Stimulated activated CD8-positive, alpha-beta memory T cell treated with anti-CD3 and anti-CD28 coated beads, Interleukin-2, amount 100 ng/mL, for 48 hours (primary cell): Measurements from ENCODE around the gene GPAT2.
"Not testable (repeated sequence)": the region's sequence is repeated elsewhere in the genome, so short reads cannot be mapped to it uniquely, and the experiment has no call there.

Source experiments
- DNase-seq, 2 donors: peaks; one replicate each; pipeline ENCODE4 v3.0.0-alpha.2; 2020; ENCODE audit warnings: low read depth in 2 of 2

The GPAT2 gene

DNA sequence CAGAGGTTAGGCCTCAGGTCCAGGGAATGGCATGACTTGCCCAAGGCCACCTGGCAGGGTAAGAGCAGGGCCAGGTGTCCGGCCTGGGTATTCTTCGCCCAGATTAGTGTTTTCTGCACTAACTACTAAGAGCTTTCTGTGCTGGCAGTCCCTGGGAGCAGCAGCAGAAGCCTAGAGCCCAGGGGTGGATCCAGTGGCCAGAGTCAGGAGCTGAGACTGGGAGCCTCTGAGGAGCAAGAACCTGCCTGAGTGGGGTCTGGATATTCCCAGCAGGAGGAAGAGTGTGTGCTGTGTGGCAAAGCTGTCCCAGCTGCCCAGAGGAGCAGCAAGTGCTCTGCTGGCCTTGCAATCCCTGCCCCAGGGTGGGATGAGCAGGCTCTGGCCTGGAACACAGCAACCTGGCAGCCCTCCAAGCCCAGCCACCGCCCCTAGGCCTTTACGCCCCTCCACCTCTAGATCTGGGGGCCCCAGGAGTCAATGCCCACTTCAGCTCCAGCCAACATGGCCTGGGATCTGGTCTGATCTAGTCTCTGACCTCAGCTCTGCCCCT lies 30.7 kb upstream of the GPAT2 start:
- no peak for DNase-seq

DNA sequence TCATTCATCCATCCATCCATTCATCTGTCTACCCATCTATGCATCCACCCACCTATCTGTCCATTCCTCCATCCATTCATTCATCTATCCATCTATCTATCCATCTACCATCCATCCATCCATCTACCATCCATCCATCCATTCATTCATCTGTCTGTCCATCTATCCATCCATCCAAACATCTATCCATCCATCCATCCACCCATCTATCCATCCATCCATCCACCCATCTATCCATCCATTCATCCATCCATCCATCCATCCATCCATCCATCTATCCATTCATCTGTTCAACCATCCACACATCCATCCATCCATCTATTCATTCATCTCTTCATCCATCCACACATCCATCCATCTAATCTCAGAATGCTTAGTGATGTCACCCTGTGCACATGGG lies 30.0 kb upstream of the GPAT2 start:
- not testable (repeated sequence) for DNase-seq

- DNase-seq = not testable (repeated sequence)
These were observed 29.4 kb upstream of the GPAT2 start for GRCh38 chr2:96064047-96064675.

GRCh38 chr2:96063116-96063899 lies 28.6 kb upstream of the GPAT2 start:
- DNase-seq = peak in 1 of 2 donors; percentile 11

DNA sequence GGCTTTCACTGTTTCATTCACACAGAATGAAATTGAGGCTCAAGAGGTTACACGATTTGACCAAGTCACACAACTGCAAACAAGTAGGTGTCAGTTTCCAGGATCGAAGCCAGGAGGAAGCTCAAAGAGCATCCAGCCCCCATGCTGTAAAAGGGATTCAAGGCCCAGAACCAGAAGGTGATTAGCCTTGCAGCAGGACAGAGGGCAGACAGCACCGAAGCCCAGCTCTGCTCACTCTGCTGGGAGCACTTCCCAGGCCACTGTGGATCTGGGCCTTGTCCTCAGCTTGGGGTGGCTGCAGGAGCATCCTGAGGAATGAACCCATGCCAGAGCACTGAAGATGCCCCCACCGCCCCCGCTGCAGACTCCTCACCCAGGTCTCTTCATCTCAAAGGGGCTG lies 27.8 kb upstream of the GPAT2 start:
- not testable (repeated sequence) for DNase-seq

- not testable (repeated sequence) for DNase-seq
These were observed 27.2 kb upstream of the GPAT2 start for GRCh38 chr2:96061901-96062300.

GRCh38 chr2:96061197-96061817 lies 26.6 kb upstream of the GPAT2 start:
- not testable (repeated sequence) for DNase-seq

DNA sequence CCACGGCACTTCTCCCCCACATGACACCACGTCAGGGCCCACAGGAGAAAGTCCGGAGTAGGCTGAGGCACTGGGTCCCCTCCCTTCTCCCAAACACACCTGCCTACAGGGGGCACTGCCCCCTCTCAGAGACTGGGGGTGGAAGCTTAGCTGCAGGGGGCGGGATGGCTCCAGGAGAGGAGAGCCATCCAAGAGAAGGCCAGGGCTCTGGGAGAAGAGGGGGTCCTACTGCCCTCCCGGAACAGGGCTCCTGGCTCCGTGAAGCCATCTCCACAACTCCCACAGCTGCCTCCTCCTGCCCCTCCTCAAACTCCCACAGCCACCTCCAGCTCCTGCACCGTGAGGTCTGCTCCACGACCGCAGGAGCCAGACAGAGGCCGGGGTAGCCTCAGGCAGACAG lies 25.6 kb upstream of the GPAT2 start:
- DNase-seq = not testable (repeated sequence)

GRCh38 chr2:96059443-96059842 lies 24.7 kb upstream of the GPAT2 start:
- not testable (repeated sequence) for DNase-seq

GRCh38 chr2:96055830-96056229 lies 21.1 kb upstream of the GPAT2 start:
- not testable (repeated sequence) for DNase-seq

DNA sequence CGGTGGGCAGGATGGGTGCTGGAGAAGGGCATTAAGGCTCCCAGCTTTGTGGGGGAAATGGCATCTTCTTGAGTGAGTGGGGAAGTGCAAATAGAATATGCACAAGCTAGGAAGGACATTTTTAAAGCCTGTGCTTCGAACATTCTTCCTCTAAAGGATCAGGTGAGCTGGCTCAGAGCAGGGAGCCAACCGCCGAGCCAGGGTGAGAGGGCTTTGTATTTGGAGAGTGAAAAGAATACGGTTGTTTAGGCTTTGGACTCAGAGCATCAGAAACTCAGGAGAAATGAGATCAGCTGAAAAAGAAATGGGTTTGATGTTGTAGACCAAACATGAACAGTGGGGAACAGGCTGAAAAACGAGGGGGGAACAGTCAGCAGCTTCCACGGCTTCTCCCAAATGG lies 19.8 kb upstream of the GPAT2 start:
- DNase-seq = not testable (repeated sequence)

DNA sequence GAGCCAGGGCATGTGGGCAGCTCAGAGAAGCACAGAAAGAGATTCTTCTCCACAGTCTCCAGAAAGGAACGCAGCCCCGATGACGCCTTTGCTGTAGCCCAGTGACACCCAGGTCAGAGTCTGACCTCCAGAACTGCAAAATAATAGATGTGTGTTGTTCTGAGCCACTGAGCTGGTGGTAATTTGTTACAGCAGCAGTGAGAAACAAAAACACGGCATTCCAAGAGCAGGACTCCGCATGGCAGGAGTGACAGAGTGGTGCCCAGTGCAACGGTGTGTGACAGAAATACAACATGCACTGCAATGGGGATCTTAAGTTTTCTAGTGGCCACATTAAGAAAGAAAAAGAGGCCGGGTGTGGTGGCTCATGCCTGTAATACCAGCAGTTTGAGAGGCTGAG lies 18.7 kb upstream of the GPAT2 start:
- not testable (repeated sequence) for DNase-seq

DNA sequence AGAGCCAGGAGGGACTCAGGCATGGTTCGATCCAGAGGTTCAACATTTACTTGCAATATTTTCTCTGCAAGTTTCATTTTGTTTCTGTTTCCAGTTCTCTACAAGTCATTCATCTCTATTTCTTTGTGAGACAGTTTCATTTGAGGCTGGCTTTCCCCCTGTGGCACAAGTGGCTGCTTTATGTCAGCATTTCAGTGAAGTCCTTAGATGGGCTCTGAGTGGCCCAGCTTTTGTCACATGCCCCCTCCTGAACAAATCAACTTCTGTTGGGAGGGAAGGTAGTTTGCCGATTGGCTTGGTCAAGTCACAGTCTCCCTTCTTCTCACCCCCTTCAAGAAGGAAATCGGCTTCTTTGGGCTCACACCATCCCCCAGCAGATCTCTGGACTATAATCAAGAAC lies 17.9 kb upstream of the GPAT2 start:
- not testable (repeated sequence) for DNase-seq

- not testable (repeated sequence) for DNase-seq
These were observed 15.2 kb upstream of the GPAT2 start for GRCh38 chr2:96049917-96050262.

DNA sequence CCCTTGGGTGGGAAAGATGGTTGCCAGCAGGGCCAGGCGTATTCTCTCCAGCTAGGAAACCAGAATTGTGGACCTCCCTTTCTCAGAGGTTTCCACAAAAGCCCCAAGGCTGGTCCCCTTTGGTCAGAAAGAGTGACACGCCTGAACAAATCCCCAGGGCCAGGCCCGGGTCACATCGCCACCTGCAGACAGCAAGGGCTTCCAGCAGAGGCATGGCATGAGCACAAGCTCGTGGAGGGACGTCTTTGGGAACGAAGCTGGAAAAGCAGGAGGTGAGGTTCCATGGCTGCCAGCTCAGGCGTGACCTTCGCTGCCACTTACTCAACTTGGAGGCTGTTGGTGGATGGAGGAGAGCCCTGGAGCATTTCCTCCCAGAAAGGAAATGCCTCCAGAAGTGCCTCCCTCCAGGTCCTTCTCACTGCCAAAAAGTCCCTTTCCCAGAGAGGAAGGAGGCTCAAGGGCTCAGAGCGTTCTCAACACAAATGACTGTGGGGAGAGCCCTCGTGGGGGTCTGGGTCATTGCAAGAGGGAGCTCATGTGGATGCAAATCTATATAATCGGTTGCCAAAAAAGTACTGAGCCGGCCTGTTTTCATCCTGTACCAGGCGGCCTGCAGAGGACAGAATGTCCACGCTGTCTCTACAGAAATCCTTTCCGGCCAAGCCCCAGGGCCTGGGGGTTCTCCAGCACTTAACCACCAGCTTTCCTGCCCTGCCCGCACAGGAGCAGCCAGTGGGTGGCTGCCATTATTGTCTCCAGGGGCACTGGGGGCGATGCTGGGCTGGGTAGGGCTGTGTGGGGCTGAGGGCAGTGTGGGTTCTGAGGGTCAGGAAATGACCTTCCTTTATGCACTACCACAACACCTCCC lies 14.6 kb upstream of the GPAT2 start:
- not testable (repeated sequence) for DNase-seq

- not testable (repeated sequence) for DNase-seq
These were observed 838 bp upstream of the GPAT2 start for GRCh38 chr2:96035554-96035953.

- not testable (repeated sequence) for DNase-seq
These were observed 719 bp downstream of the GPAT2 start for GRCh38 chr2:96033997-96034396.

GRCh38 chr2:96027725-96028325 lies 6.9 kb downstream of the GPAT2 start:
- not testable (repeated sequence) for DNase-seq

DNA sequence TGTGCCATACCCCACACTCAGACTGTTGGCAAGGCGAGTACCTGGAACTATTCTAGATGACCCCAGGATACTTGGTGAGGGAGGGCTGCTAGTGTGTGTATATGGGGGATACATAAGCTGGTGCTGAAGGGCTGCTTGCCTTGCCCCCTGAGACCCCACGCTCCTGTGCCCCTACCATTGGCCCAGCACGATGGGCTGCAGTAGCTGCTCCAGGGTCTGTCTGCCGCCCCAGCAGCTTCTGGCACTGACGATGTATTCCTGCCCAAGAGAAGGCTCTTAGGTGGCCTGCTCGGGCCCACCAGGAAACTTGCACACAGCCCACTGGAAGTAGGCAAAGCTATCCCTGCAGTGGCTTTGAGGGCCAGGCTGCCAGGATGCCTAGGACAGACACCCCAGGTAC lies 9.0 kb downstream of the GPAT2 start:
- not testable (repeated sequence) for DNase-seq

GRCh38 chr2:96025194-96025492 lies 9.6 kb downstream of the GPAT2 start:
- DNase-seq = no peak
